Loucy (cell line): ENCODE data around the gene VWF.

Experiments
- H2AFZ ChIP-seq: fragments of 200-600 bp; sonication (generic); 2 replicates; pipeline ENCODE4 v1.6.0; 2016; ENCODE audit warnings: antibody characterized with exemption, mild to moderate bottlenecking, low read length, moderate library complexity
- H3F3A ChIP-seq: fragments of 200-600 bp; 2 replicates; pipeline ENCODE4 v1.6.0; 2016; ENCODE audit warnings: antibody characterized with exemption, low read depth, mild to moderate bottlenecking
- H3K27me3 ChIP-seq: fragments of 200-600 bp; sonication (generic); 2 replicates; pipeline ENCODE4 v1.6.1; 2014; ENCODE audit warnings: low read length, mild to moderate bottlenecking; ENCODE audit not compliant: insufficient read depth, poor library complexity, severe bottlenecking
- H3K36me3 ChIP-seq: fragments of 200-600 bp; sonication (generic); 2 replicates; pipeline ENCODE4 v1.6.1; 2016; ENCODE audit warnings: low read length; ENCODE audit not compliant: insufficient read depth
- H3K4me1 ChIP-seq: fragments of 200-600 bp; sonication (generic); 2 replicates; pipeline ENCODE4 v1.5.1; 2014; ENCODE audit warnings: low read length, mild to moderate bottlenecking; ENCODE audit not compliant: insufficient read depth, poor library complexity, severe bottlenecking
- H3K4me2 ChIP-seq: fragments of 200-600 bp; sonication (generic); 2 replicates; pipeline ENCODE4 v1.6.0; 2014; ENCODE audit warnings: antibody characterized with exemption, low read length, low read depth, mild to moderate bottlenecking; ENCODE audit not compliant: poor library complexity, severe bottlenecking
- H3K4me3 ChIP-seq: fragments of 200-600 bp; sonication (generic); 2 replicates; pipeline ENCODE4 v1.5.1; 2014; ENCODE audit warnings: low read length, mild to moderate bottlenecking, mixed read lengths; ENCODE audit not compliant: poor library complexity, severe bottlenecking
- H3K79me2 ChIP-seq: fragments of 200-600 bp; sonication (generic); 2 replicates; pipeline ENCODE4 v1.6.1; 2014; ENCODE audit warnings: low read length; ENCODE audit not compliant: insufficient read depth
- H3K9ac ChIP-seq: fragments of 200-600 bp; sonication (generic); 2 replicates; pipeline ENCODE4 v1.6.0; 2014; ENCODE audit warnings: mild to moderate bottlenecking, low read depth, low read length, moderate library complexity; ENCODE audit not compliant: poor library complexity, severe bottlenecking
- H3K9me2 ChIP-seq: fragments of 200-600 bp; sonication (generic); replicated peaks from 2 replicates; pipeline ENCODE4 v1.6.1; 2016; ENCODE audit warnings: low read depth, low read length, mixed read lengths
- H3K9me3 ChIP-seq: fragments of 200-600 bp; sonication (generic); 2 replicates; pipeline ENCODE4 v1.6.1; 2014; ENCODE audit warnings: mild to moderate bottlenecking, antibody characterized with exemption, low read length, low read depth; ENCODE audit not compliant: insufficient read depth
- H4K20me1 ChIP-seq: fragments of 200-600 bp; sonication (generic); 2 replicates; pipeline ENCODE4 v1.6.0; 2014; ENCODE audit warnings: antibody characterized with exemption, low read length, mild to moderate bottlenecking; ENCODE audit not compliant: insufficient read depth, poor library complexity, severe bottlenecking
- EZH2phosphoT487 ChIP-seq: fragments of 200-600 bp; IDR thresholded peaks from 2 replicates; pipeline ENCODE4 v1.6.1; 2018; ENCODE audit warnings: antibody characterized with exemption, mild to moderate bottlenecking, moderate library complexity, borderline replicate concordance
- TF ChIP-seq, protein P1 (sequence below): fragments of 200-600 bp; sonication (generic); conservative IDR thresholded peaks from 2 replicates; pipeline ENCODE4 v1.5.1; 2014; ENCODE audit warnings: mild to moderate bottlenecking, antibody characterized with exemption, low read length

The VWF gene

DNA sequence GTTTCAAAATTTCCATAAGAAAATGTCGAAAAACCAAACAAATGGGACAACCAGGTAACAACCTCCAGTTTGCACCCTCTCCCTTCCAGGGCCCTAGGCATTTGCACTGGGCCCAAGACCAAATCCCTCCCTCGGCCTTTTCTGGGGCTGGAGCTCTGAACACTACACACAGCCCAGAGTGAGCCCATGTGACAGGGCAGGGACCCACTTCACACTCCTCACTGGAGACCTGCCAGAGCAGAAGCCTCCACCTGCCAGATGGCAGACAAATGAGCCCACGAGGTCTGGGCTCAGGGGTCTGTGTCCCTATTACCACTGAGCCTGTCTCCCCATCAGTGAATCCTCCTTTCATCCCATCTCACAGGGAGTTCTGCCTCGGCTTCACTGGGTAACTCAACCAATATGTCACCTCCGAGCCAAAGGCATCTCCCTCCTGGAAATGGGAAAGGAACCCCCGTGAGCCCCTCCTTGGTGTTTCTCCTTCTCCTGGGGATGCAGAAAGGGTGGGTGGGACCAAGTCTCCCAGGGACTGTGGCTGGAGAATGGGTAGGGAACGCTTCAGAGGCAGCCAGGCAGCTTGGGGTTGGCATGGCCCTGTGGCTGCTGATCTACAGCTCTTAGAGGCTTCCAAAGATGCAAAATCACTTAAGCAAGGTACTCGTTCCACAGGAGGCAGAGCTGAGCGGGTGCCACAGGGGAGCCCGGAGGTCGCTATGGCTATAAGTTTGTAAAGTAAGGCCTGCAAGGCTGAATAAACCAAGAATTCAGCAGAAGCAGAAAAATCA is 10.6 kb downstream of the VWF start:
- Histone ChIP-seq H3K4me1 (peaks cover 13% of the 10 kb centered on the region), H3K9me3 (no peaks in the 10 kb centered on the region), H3K27me3 (no peaks in the 10 kb centered on the region), H3F3A (no peaks in the 10 kb centered on the region), H4K20me1 (no peaks in the 10 kb centered on the region), H3K4me2 (no peak overlapping the region), H3K9ac (no peak overlapping the region), H3K9me2 (no peaks in the 10 kb centered on the region), H2AFZ (no peak overlapping the region), H3K79me2 (no peaks in the 10 kb centered on the region), H3K4me3 (no peak overlapping the region), H3K36me3 (no peaks in the 10 kb centered on the region)
- TF ChIP-seq EZH2phosphoT487, result no peak
- TF ChIP-seq, protein P1, sequence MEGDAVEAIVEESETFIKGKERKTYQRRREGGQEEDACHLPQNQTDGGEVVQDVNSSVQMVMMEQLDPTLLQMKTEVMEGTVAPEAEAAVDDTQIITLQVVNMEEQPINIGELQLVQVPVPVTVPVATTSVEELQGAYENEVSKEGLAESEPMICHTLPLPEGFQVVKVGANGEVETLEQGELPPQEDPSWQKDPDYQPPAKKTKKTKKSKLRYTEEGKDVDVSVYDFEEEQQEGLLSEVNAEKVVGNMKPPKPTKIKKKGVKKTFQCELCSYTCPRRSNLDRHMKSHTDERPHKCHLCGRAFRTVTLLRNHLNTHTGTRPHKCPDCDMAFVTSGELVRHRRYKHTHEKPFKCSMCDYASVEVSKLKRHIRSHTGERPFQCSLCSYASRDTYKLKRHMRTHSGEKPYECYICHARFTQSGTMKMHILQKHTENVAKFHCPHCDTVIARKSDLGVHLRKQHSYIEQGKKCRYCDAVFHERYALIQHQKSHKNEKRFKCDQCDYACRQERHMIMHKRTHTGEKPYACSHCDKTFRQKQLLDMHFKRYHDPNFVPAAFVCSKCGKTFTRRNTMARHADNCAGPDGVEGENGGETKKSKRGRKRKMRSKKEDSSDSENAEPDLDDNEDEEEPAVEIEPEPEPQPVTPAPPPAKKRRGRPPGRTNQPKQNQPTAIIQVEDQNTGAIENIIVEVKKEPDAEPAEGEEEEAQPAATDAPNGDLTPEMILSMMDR, result no peak

DNA sequence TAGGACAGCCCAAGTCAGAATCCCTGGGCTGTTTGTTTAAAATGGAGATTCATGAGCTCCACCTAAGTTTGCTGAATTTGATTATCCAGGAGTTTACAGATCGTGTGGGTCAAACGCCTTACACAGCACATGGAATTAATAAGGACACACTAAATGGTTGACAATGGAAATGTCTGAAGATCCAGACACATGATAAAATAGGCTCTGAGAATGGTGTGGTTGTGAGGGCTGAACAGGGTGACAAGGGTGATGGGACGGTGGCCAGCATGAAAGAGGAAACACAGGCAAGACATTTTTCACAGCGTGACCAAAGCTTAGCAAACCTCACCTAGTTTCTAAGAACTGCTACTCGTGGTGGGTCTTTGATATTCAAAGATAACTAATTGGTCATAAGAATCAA is 12.5 kb downstream of the VWF start:
- no peak overlapping the region for H3K4me2 ChIP-seq
- no peaks in the 10 kb centered on the region for H3K27me3 ChIP-seq
- peaks cover 12% of the 10 kb centered on the region for H3K4me1 ChIP-seq
- H3K9ac ChIP-seq, result no peak overlapping the region
- H3K36me3 ChIP-seq, result no peaks in the 10 kb centered on the region
- no peaks in the 10 kb centered on the region for H3K9me3 ChIP-seq
- H3K4me3 ChIP-seq, result no peak overlapping the region
- no peaks in the 10 kb centered on the region for H3K9me2 ChIP-seq
- no peaks in the 10 kb centered on the region for H4K20me1 ChIP-seq
- H3K79me2 ChIP-seq, result no peaks in the 10 kb centered on the region
- H3F3A ChIP-seq, result no peaks in the 10 kb centered on the region
- 0 out of 2 replicates have a peak overlapping the region, but pooled peaks have one; percentile 15 for H2AFZ ChIP-seq
- TF ChIP-seq, protein P1, result no peak

DNA sequence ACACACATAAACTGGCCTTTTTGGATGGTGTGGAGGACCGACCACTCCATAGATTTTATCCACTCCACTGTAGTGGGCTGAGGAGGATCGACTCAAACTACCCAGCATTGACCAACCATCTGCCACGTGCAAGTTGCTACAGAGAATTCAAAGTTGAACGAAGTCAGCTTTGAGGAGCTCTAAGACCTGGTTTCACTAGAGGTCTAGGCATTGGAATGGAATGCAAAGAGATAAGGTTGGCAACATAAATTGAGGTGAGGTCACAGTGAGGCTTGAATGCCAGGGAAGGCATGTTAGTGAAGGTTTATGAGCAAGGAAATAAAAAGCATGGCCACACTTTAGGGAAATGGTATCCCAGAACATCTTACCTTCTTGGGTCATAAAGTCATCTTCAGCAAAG is 14.5 kb downstream of the VWF start:
- TF ChIP-seq, protein P1, result no peak
- TF ChIP-seq EZH2phosphoT487, result no peak
- H3K9me2 ChIP-seq, result no peaks in the 10 kb centered on the region
- no peaks in the 10 kb centered on the region for H4K20me1 ChIP-seq
- H3K4me2 ChIP-seq, result no peak overlapping the region
- no peak overlapping the region for H2AFZ ChIP-seq
- H3K27me3 ChIP-seq, result no peaks in the 10 kb centered on the region
- no peaks in the 10 kb centered on the region for H3K36me3 ChIP-seq
- H3F3A ChIP-seq, result no peaks in the 10 kb centered on the region
- H3K4me1 ChIP-seq, result no peaks in the 10 kb centered on the region
- H3K9ac ChIP-seq, result no peak overlapping the region
- H3K4me3 ChIP-seq, result no peak overlapping the region
- H3K79me2 ChIP-seq, result no peaks in the 10 kb centered on the region
- H3K9me3 ChIP-seq, result no peaks in the 10 kb centered on the region
